HG03103 (cell line): ENCODE results near the gene OR52A1.
"Not testable (repeated sequence)": the region's sequence is repeated elsewhere in the genome, so short reads cannot be mapped to it uniquely, and the experiment has no call there.

Experiments
- ATAC-seq: cut with Tn5 transposase; IDR thresholded peaks from one replicate; pipeline ENCODE4 v1.9.1; 2021; ENCODE audit warnings: low read depth; ENCODE audit not compliant: unreplicated experiment

Gene OR52A1

GRCh38 chr11:5154657-5155056, at the start of gene OR52A1:
OR52A1 (minus strand) TSS chr11:5154757; CDS start chr11:5152369, 2,388 bp downstream.
- ATAC-seq: no peak

GRCh38 chr11:5203366-5203765, 48.8 kb upstream of the OR52A1 start:
- ATAC-seq: no peak

- ATAC-seq: no peak
These were observed 46.0 kb upstream of the OR52A1 start, which contains the start of gene OR51V1 for GRCh38 chr11:5200582-5200981. OR51V1 (minus strand) TSS chr11:5200682; CDS start chr11:5200682, 0 bp downstream.

GRCh38 chr11:5198285-5198684, 43.7 kb upstream of the OR52A1 start:
- no peak for ATAC-seq

GRCh38 chr11:5197536-5197935, 43.0 kb upstream of the OR52A1 start:
- no peak for ATAC-seq

GRCh38 chr11:5196731-5197130, 42.2 kb upstream of the OR52A1 start:
- no peak for ATAC-seq

GRCh38 chr11:5196067-5196466, 41.5 kb upstream of the OR52A1 start:
- no peak for ATAC-seq

GRCh38 chr11:5192738-5193137, 38.2 kb upstream of the OR52A1 start:
- no peak for ATAC-seq

- ATAC-seq: no peak
These were observed 33.6 kb upstream of the OR52A1 start for GRCh38 chr11:5188201-5188600.

- no peak for ATAC-seq
These were observed 23.7 kb upstream of the OR52A1 start for GRCh38 chr11:5178046-5178837.

GRCh38 chr11:5174934-5175333, 20.4 kb upstream of the OR52A1 start:
- no peak for ATAC-seq

- ATAC-seq: no peak
These were observed 17.3 kb upstream of the OR52A1 start for GRCh38 chr11:5171856-5172255.

- not testable (repeated sequence) for ATAC-seq
These were observed 11.3 kb upstream of the OR52A1 start for GRCh38 chr11:5165898-5166297.

GRCh38 chr11:5164807-5165206, 10.2 kb upstream of the OR52A1 start:
- not testable (repeated sequence) for ATAC-seq

- not testable (repeated sequence) for ATAC-seq
These were observed 6.5 kb upstream of the OR52A1 start for GRCh38 chr11:5161045-5161444.

- ATAC-seq: not testable (repeated sequence)
These were observed 5.7 kb upstream of the OR52A1 start for GRCh38 chr11:5160217-5160616.

- no peak for ATAC-seq
These were observed 5.2 kb upstream of the OR52A1 start for GRCh38 chr11:5159806-5160205.

GRCh38 chr11:5153574-5154431, 754 bp downstream of the OR52A1 start:
- no peak for ATAC-seq

GRCh38 chr11:5151713-5152153, 2.8 kb downstream of the OR52A1 start:
- ATAC-seq: no peak

- ATAC-seq: not testable (repeated sequence)
These were observed 10.4 kb downstream of the OR52A1 start for GRCh38 chr11:5144206-5144605.

GRCh38 chr11:5137996-5138395, 16.6 kb downstream of the OR52A1 start, which contains the start of gene OR52A5:
OR52A5 (minus strand) TSS chr11:5138356; CDS start chr11:5132642, 5,714 bp downstream.
- no peak for ATAC-seq
